Lower lobe of right lung (tissue), 2 donors: ENCODE measurements around the gene CCDC60. TPM values are rescaled to one million over a fixed set of nuclear protein-coding genes. Genes with fewer than 3 reads are reported as not detected.

Experiments
- ATAC-seq, 2 donors: fragments of 200-7000 bp; cut with Tn5 transposase; one replicate each; pipeline ENCODE4 v1.9.1; 2020 to 2022; ENCODE audit warnings: mild to moderate bottlenecking in 2 of 2, moderate library complexity in 2 of 2
- DNase-seq: peaks from one replicate; pipeline ENCODE4 v3.0.0-alpha.2; 2020
- H3K27ac ChIP-seq: fragments of 200-600 bp; one replicate; pipeline ENCODE4 v1.8.0; 2022
- H3K27me3 ChIP-seq: fragments of 200-600 bp; one replicate; pipeline ENCODE4 v1.8.0; 2022; ENCODE audit warnings: low read depth
- H3K36me3 ChIP-seq: fragments of 200-600 bp; one replicate; pipeline ENCODE4 v1.8.0; 2022; ENCODE audit warnings: mild to moderate bottlenecking
- H3K4me1 ChIP-seq: fragments of 200-600 bp; one replicate; pipeline ENCODE4 v1.8.0; 2022
- H3K4me3 ChIP-seq: fragments of 200-600 bp; one replicate; pipeline ENCODE4 v1.8.0; 2022; ENCODE audit warnings: mild to moderate bottlenecking
- H3K9me3 ChIP-seq: fragments of 200-600 bp; one replicate; pipeline ENCODE4 v1.8.0; 2022
- CTCF ChIP-seq: fragments of 200-600 bp; IDR thresholded peaks from one replicate; pipeline ENCODE4 v1.8.0; 2022; ENCODE audit warnings: antibody characterized with exemption, mild to moderate bottlenecking
- intact Hi-C: fragments of 100-400 bp; cut with DNase I; formaldehyde crosslinking; loops from one replicate; pipeline ENCODE4 v1.11.0; 2022
- total RNA-seq: library from RNA; stranded (reverse); fragmentation: NEBNext Ultra II Directional; extraction: Animal tissue kit (Norgen Biotek cat#: 25700); gene quantifications from one replicate; pipeline ENCODE4 v1.2.1, GENCODE V29; 2021
- donor health status: DM: no; HTN: yes; CAD: no; lungs with severe emphysema.

CCDC60 gene
- total RNA-seq, 1 donor from 2014 or later: 2.2 TPM

DNA sequence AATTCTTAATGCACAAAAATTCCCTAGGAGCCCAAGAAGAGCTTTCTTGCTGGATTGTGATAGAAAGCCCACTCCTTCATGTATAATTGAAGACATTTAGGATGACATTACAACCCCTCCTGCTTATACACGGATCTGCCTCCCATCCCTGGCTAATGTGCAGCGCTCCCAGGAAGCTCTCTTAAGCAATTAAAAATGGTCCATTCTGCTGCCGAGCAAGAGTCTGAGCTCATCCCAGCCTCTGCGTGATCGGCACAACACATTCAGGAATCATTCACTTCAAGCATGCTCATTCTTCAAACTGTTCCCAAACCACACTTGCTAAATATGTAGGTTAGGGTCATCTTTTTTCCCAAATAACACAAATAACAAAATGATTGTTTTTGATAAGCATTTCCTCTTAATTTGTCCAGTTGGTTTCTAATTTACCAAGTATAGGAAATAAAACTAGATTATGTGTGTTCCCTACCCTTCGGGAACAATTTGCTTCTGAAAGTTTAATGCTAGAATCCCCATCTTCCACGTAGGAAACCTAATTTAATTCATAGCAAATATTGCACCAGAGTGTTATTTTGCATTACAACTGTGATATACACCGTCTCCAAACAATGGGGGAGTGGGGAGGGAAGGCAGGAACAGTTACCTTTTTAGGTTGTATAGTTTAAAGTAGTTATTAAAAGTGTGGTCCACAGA is 241.7 kb downstream of the CCDC60 start:
- DNase-seq (no peak), ATAC-seq (no peak)
- Histone ChIP-seq H3K9me3 (no peaks in the 10 kb centered on the region), H3K27me3 (no peaks in the 10 kb centered on the region), H3K4me1 (no peaks in the 10 kb centered on the region), H3K4me3 (no peak overlapping the region), H3K27ac (no peak overlapping the region), H3K36me3 (no peaks in the 10 kb centered on the region)
- intact Hi-C loops: no loop called here
- TF ChIP-seq CTCF: no peak

DNA sequence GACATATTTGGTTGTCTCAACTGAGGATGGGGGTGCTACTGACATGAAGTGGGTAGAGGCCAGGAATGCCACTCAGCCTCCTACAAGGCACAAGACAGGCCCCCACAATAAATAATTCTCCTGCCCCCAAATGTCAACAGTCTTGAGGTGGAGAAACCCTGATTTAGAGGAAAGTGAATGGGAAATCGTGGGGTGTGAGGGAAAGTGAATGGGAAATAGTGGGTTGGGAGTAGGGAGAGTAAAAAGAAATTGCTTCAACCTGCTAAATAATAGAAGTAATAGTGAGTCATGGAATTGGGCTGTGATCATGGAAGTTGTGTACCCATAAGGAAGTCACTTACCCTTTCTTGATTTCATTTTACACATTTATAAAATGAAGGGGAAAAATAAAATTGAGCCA is 242.4 kb downstream of the CCDC60 start:
- TF ChIP-seq CTCF: no peak
- Histone ChIP-seq H3K27me3 (no peaks in the 10 kb centered on the region), H3K9me3 (no peaks in the 10 kb centered on the region), H3K4me3 (no peak overlapping the region), H3K4me1 (no peaks in the 10 kb centered on the region), H3K36me3 (no peaks in the 10 kb centered on the region), H3K27ac (no peak overlapping the region)
- intact Hi-C loops: no loop called here
- DNase-seq: no peak
- no peak for ATAC-seq

DNA sequence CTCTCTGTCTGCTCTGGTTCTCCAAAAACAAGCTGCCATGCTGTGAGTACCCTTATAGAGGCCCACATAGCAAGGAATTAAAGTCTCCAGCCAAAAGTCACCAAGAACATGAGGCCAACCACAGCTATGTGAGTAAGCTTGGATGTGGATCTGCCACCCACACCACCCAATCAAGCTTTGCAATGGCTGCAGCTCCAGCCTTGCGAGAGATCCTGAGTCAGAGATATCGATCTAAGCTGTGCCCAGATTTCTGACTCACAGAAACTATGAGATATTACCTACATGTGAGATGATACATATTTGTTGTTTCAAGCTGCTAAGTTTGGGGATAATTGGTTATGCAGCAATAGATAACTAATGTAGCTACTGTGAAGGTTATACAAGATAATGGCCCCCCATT is 243.6 kb downstream of the CCDC60 start:
- TF ChIP-seq CTCF: no peak
- H3K4me1 ChIP-seq: no peaks in the 10 kb centered on the region
- H3K9me3 ChIP-seq: no peaks in the 10 kb centered on the region

DNA sequence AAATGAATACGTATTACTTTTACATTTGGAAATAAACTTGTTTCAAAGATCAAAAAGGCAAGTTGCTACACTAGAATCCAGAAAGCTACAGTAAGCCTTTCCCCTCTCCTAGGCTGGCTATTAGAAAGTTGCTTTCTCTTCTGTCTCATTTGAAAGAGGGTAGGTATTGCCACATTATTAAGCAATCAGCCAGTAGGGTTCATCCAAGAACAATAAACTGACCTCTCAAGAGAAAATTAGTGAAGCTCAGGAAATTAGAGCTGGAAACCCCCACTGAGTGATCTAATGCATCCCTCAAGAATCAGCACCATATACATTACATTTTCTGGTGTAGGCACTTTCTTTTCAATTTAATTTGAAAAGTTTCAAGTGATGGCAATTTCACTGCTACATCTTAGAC is 254.6 kb downstream of the CCDC60 start:
- Histone ChIP-seq H3K36me3 (no peaks in the 10 kb centered on the region), H3K4me3 (no peak overlapping the region), H3K27ac (no peak overlapping the region), H3K4me1 (no peaks in the 10 kb centered on the region), H3K27me3 (peaks cover 17% of the 10 kb centered on the region), H3K9me3 (no peaks in the 10 kb centered on the region)
- TF ChIP-seq CTCF: no peak
- intact Hi-C loops: no loop called here
- ATAC-seq (no peak), DNase-seq (no peak)

More for the DNA sequence above, 243.6 kb downstream of the CCDC60 start:
- H3K27ac ChIP-seq: no peak overlapping the region
- no peak for ATAC-seq
- intact Hi-C loops: no loop called here
- no peak overlapping the region for H3K4me3 ChIP-seq
- no peak for DNase-seq
- H3K36me3 ChIP-seq: no peaks in the 10 kb centered on the region
- no peaks in the 10 kb centered on the region for H3K27me3 ChIP-seq

GRCh38 chr12:119589634-119590033 is 255.1 kb downstream of the CCDC60 start:
- no peak overlapping the region for H3K27ac ChIP-seq
- H3K27me3 ChIP-seq: peaks cover 20% of the 10 kb centered on the region
- DNase-seq (no peak), ATAC-seq (no peak)
- H3K4me1 ChIP-seq: no peaks in the 10 kb centered on the region
- H3K36me3 ChIP-seq: no peaks in the 10 kb centered on the region
- TF ChIP-seq CTCF: no peak
- intact Hi-C loops: no loop called here
- no peak overlapping the region for H3K4me3 ChIP-seq
- no peaks in the 10 kb centered on the region for H3K9me3 ChIP-seq

Other genes starting within 250 kb of the CCDC60 start
- gene HSPB8, start 155.8 kb upstream of the CCDC60 start, total RNA-seq: 47.9 TPM